Activated T-cell treated with anti-CD3 and anti-CD28 coated beads for 4 hours (primary cell): ENCODE data around the gene STXBP2.
A peak's percentile ranks its signal among the peaks of the same experiment; 100 is the strongest.

Source experiments
- DNase-seq: peaks from one replicate; pipeline ENCODE4 v3.0.0-alpha.2; 2020

Gene STXBP2

GRCh38 chr19:7614859-7615741 lies 21.8 kb upstream of the STXBP2 start:
- no peak for DNase-seq

- no peak for DNase-seq
Observed at GRCh38 chr19:7617172-7617571, 19.7 kb upstream of the STXBP2 start.

- no peak for DNase-seq
Observed at GRCh38 chr19:7617735-7618134, 19.2 kb upstream of the STXBP2 start.

GRCh38 chr19:7618348-7618747 lies 18.6 kb upstream of the STXBP2 start:
- DNase-seq: no peak

- no peak for DNase-seq
Observed at GRCh38 chr19:7618771-7619510, 18.0 kb upstream of the STXBP2 start.

- DNase-seq: no peak
Observed at GRCh38 chr19:7619671-7620441, 17.1 kb upstream of the STXBP2 start.

- DNase-seq: no peak
Observed at GRCh38 chr19:7620442-7621412, 16.2 kb upstream of the STXBP2 start.

GRCh38 chr19:7622933-7623685 lies 13.8 kb upstream of the STXBP2 start:
- DNase-seq: no peak

GRCh38 chr19:7623725-7624603 lies 12.9 kb upstream of the STXBP2 start:
- DNase-seq: no peak

- no peak for DNase-seq
Observed at GRCh38 chr19:7624810-7625209, 12.1 kb upstream of the STXBP2 start.

- DNase-seq: no peak
Observed at GRCh38 chr19:7625763-7626372, 11.0 kb upstream of the STXBP2 start.

- no peak for DNase-seq
Observed at GRCh38 chr19:7627166-7627565, 9.7 kb upstream of the STXBP2 start.

GRCh38 chr19:7628589-7629311 lies 8.2 kb upstream of the STXBP2 start:
- no peak for DNase-seq

GRCh38 chr19:7629347-7630054 lies 7.4 kb upstream of the STXBP2 start, which contains the start of the genes PET100 and XAB2:
PET100 (plus strand) TSS chr19:7629793; CDS start chr19:7629834, 41 bp downstream.
XAB2 (minus strand) TSS chr19:7629545; CDS start chr19:7629527, 18 bp downstream.
- peak; percentile 95 for DNase-seq

- no peak for DNase-seq
Observed at GRCh38 chr19:7631577-7631976, 5.3 kb upstream of the STXBP2 start.

- no peak for DNase-seq
Observed at GRCh38 chr19:7632340-7633203, 4.3 kb upstream of the STXBP2 start.

GRCh38 chr19:7633698-7634097 lies 3.2 kb upstream of the STXBP2 start, which contains the start of gene PCP2:
PCP2 (minus strand) TSS chr19:7633719; CDS start chr19:7633457, 262 bp downstream.
- no peak for DNase-seq
